Glomerular endothelial cell (primary cell): ENCODE measurements around the gene ZBTB17. TPM values are rescaled to one million over a fixed set of nuclear protein-coding genes. Genes with fewer than 3 reads are reported as not detected.
"Not testable (repeated sequence)": the region's sequence is repeated elsewhere in the genome, so short reads cannot be mapped to it uniquely, and the experiment has no call there.

Experiments used
- DNase-seq: peaks from one replicate; pipeline ENCODE4 v3.0.0-alpha.2; 2011; ENCODE audit warnings: low read depth, low spot score; ENCODE audit errors: extremely low read depth
- total RNA-seq: library from RNA; depleted of rRNA; stranded (reverse); fragments of >200 nt; gene quantifications from 2 replicates; pipeline ENCODE4 v1.2.3, GENCODE V29; 2015

The ZBTB17 gene
- total RNA-seq, 1 donor from 2014 or later, result 35.6 TPM

DNA sequence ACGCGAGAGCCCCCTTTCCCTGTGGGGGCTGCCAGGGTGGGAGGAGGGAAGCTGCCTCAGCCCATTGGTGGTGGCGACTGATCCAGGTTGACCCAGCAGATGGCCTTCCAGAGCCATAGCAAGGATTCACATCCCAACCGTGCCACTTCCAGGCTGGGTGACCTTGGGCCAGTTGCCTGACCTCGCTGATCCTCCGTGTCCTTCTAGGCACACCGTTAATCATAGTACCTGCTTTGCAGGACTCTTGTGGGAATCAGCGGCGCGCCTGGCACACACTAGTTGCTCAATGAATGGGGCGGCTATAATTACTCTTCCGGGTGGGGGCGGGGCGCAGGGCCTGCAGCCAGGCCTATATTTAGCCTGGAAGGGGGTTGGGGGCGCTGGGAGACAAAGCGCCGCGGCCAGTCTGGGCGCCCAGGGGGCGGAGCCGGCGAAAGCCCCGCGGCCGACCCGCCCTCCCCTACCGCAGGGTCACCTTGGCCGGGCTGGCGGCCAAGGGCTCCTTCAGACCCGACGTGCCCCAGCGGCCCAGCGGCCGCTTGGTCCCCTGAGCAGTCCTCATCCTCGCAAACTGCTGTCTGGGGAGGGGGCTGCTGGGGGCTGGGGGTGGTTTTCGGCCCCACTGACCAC lies 36.8 kb upstream of the ZBTB17 start:
- DNase-seq, result no peak

- DNase-seq, result no peak
Measured at GRCh38 chr1:16011936-16012589, 36.2 kb upstream of the ZBTB17 start.

GRCh38 chr1:16010837-16011236 lies 34.9 kb upstream of the ZBTB17 start:
- no peak for DNase-seq

- DNase-seq, result no peak
Measured at GRCh38 chr1:16009678-16010077, 33.8 kb upstream of the ZBTB17 start.

GRCh38 chr1:16009030-16009460 lies 33.1 kb upstream of the ZBTB17 start:
- no peak for DNase-seq

DNA sequence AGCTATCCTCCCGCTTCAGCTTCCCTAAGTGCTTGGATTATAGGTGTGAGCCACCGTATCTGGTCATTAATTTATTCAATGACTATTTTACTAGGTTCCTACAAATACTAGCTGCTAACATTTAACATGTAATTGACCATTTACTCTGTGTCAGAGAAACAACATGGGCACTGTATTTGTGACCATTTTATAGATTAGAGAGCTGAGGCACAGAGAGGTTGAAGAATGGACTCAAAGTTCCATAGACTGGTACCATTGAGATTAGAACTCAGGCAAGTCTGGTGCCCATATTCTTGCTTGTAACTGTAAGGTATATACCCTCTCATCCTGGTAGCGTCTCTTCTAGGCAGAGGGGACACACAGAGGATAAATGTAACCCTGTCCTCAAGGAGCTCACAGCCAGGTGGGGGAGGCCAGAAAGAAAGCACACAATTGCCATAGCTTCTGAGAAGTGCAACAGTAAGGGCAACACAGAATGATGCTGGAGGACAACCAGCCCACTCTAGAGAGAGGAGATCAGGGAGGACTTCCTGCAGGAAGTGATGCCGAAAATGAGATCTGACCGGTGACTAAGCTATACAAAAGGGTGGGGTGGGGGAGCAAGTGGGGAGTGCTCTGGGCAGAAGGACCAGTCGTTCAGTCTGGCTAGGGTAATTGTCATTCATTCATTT lies 31.9 kb upstream of the ZBTB17 start:
- no peak for DNase-seq

- DNase-seq, result no peak
Measured at GRCh38 chr1:16006552-16007485, 30.9 kb upstream of the ZBTB17 start.

- no peak for DNase-seq
Measured at GRCh38 chr1:16006010-16006409, 30.1 kb upstream of the ZBTB17 start.

GRCh38 chr1:16005597-16005996 lies 29.7 kb upstream of the ZBTB17 start:
- no peak for DNase-seq

GRCh38 chr1:16001274-16001673 lies 25.4 kb upstream of the ZBTB17 start:
- not testable (repeated sequence) for DNase-seq

DNA sequence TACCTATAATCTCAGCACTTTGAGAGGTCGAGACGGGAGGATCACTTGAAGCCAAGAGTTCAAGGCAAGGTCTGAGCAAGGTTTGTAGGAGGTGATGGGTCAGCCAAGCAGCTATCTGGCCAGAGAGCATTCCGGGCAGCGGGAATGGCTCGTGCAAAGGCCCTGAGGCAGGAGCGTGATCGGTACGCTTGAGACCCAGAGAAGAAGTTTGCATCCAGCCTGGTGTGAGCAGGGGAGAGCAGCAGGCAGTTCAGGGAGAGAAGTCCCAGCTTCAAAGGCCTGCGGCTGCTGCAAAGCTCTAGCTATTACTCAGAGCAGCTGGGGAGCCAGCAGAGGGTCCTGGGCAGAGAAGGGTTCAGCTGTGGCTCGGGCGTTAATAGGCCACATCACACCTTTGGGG lies 23.0 kb upstream of the ZBTB17 start:
- no peak for DNase-seq

GRCh38 chr1:15997637-15998280 lies 21.9 kb upstream of the ZBTB17 start:
- no peak for DNase-seq

DNA sequence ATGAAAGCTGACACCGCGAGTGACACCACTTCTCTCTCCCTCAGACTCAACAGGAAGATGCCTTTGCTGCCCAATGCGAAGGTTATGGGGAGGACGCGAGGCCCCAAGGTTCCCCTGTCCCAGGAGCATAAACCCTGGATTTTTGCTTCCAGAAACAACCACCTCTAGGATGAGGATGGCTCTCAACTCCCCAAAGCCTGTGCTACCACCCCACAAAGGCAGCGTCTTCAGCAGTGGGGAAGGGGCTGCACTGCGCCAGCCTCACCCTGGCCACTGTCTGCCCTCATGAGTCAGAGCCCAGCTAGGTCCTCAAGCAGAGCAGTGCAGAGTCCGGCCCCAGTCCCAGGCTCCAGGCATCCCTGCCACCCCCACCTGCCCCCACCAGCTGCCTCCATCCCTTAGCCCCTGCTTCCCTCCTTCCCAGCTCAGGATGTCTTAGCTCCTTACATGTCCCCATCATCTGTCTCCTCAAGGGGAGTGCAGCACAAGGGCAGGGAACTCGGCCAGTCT lies 21.2 kb upstream of the ZBTB17 start:
- no peak for DNase-seq

- no peak for DNase-seq
Measured at GRCh38 chr1:15994590-15995351, 18.9 kb upstream of the ZBTB17 start.

- DNase-seq, result no peak
Measured at GRCh38 chr1:15994081-15994480, 18.2 kb upstream of the ZBTB17 start.

- DNase-seq, result no peak
Measured at GRCh38 chr1:15993666-15994065, 17.8 kb upstream of the ZBTB17 start.

DNA sequence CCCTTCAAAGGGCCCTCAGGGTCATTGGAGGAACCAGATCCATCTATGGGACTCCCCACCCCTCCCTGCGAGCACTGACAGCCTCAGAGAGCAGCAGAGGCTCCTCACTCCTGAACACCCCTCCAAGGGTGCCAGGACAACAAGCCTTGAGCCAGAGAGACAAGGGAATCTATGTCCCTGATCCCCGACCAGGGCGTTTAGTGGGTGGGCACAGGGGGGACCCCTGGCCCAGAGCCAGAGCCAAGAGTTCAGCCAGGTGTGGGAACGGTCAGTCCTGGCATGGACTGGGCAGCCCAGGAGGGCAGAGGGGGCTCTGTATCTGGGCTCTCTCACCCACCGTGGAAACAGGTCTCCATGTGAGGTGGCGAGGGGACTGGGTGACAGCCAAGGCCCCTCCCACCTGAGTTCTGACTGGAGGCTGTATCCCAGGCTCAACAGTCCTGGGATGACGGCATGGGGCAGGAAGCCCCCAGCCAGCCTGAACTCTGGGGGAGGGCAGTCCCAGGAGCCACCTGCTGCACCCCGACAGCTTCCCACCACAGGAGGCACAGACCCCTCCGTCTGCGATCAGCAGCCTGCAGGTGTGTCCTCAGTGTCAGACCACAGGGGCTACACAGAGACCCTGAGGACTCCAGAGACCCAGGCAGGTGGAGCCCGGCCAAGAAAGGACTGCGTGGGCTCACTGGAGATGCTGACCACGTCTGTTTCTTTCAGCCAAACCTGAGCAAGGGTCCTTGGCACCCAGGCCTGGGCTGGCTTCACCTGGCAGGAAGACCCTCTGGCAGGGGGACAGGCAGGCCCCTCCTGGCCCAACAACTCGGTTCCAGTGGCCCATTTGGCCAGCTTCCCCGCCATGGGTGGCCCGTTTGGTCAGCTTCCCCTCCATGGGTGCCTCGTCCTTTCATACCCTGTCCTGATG lies 16.9 kb upstream of the ZBTB17 start:
- DNase-seq, result no peak

DNA sequence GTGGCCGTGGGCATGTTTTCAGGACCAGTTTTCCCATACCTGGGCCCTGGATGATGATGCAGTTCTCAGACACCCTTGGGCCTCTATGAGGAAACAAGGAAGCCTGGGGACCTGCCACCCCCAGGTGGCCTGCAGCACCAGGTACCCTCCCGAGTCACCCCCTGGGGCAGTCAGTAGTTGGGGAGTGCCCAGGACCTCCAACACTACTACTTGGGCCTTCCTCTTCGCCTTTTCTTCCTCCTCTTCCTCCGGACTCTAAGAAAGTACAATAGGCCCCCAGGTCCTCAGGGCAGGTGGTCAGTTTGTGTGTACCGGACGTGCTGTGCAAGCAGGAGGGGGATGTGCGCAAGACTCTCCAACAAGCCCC lies 16.3 kb upstream of the ZBTB17 start:
- no peak for DNase-seq
